Measurements from ENCODE around the gene ARCN1.

DNA sequence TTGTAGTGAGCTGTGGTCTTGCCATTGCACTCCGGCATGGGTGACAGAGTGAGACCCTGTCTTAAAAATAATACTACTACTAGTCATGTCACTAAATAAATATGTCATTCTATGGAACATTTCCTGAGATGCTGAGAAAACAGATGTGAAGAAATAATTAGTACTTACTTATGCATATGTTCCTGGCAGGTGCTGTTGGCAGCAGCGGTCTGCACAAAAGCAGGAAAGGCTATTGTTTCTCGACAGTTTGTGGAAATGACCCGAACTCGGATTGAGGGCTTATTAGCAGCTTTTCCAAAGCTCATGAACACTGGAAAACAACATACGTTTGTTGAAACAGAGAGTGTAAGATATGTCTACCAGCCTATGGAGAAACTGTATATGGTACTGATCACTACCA, 8.8 kb downstream of the ARCN1 start:
- no peak for TF ChIP-seq SMAD4 (CRISPR knock-in tag; conservative IDR thresholded peaks at IDR 0.05)
- TF ChIP-seq POLR2A (conservative IDR thresholded peaks at IDR 0.05) = no peak
- no peak for TF ChIP-seq ERF (CRISPR knock-in tag; IDR thresholded peaks at IDR 0.05)
- TF ChIP-seq, protein P1, sequence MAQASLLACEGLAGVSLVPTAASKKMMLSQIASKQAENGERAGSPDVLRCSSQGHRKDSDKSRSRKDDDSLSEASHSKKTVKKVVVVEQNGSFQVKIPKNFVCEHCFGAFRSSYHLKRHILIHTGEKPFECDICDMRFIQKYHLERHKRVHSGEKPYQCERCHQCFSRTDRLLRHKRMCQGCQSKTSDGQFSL (CRISPR knock-in tag; IDR thresholded peaks at IDR 0.05) = no peak
- TF ChIP-seq, protein P1 (tag; IDR thresholded peaks at IDR 0.05) = no peak
- no peak for TF ChIP-seq TAF1 (IDR thresholded peaks at IDR 0.05; ENCODE audit: control insufficient read depth, extremely low read depth, insufficient read depth, low read length, severe bottlenecking)
- TF ChIP-seq EP300 (IDR thresholded peaks at IDR 0.05; ENCODE audit: low read length) = no peak
- no peak for TF ChIP-seq HMG20A (CRISPR knock-in tag; conservative IDR thresholded peaks at IDR 0.05)
- no peak for TF ChIP-seq RCOR1 (IDR thresholded peaks at IDR 0.05; ENCODE audit: borderline replicate concordance in 1 of 2, low read depth in 2 of 2, low read length in 2 of 2)

Data from K562 (cell line).